ENCODE data around the gene C3orf22. TPM values are rescaled to one million over a fixed set of nuclear protein-coding genes. Genes with fewer than 3 reads are reported as not detected.

C3orf22 gene
- total and polyA plus RNA-seq, 12 donors: 0.26 TPM; not detected in 11

DNA sequence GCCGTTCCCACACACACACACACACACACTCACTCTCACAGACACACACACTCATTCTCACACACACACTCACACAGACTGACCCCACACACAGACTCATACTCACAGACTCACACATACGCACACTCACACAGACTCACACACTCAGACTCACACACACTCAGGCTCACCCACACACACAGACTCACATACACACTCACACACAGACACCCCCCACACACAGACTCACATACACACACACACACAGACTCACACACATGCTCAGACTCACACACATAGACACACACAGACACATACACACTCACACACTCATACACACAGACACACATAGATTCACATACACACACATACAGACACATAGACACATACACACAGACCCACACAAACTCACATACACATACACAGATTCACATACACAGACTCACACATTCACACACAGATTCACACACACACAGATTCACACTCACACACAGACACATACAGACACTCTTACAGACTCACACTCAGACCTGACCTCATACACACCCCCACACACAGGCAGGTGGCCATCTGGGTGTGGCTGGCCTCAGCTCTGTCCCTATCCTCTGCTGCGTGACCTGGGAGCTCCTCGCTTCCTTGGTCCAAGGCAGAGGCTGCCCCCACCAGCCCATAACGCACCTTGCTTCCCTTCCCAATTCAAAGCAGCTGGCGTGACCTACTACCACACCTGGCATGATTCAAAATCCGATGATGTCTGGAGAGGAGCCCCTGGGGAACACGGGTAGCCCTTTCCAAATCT is 1.9 kb downstream of the C3orf22 start:
- Histone ChIP-seq H3K27ac (no peak overlapping the region), H3K4me1 (no peaks in the 10 kb centered on the region), H3K4me3 (no peak overlapping the region), H3K36me3 (no peaks in the 10 kb centered on the region), H3K9me3 (peaks cover 0 to 9% (median 0%) of the 10 kb centered on the region in 11 donors), H3K27me3 (no peaks in the 10 kb centered on the region)
- no peak for DNase-seq
- 89 to 91% methylated on average over 8 of the region's 8 CpGs for WGBS, 2 donors
- ATAC-seq: no peak
- intact Hi-C loops (cut with DNase I): no loop called here
- TF ChIP-seq, protein P1, sequence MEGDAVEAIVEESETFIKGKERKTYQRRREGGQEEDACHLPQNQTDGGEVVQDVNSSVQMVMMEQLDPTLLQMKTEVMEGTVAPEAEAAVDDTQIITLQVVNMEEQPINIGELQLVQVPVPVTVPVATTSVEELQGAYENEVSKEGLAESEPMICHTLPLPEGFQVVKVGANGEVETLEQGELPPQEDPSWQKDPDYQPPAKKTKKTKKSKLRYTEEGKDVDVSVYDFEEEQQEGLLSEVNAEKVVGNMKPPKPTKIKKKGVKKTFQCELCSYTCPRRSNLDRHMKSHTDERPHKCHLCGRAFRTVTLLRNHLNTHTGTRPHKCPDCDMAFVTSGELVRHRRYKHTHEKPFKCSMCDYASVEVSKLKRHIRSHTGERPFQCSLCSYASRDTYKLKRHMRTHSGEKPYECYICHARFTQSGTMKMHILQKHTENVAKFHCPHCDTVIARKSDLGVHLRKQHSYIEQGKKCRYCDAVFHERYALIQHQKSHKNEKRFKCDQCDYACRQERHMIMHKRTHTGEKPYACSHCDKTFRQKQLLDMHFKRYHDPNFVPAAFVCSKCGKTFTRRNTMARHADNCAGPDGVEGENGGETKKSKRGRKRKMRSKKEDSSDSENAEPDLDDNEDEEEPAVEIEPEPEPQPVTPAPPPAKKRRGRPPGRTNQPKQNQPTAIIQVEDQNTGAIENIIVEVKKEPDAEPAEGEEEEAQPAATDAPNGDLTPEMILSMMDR (IDR thresholded peaks at IDR 0.05): no peak

DNA sequence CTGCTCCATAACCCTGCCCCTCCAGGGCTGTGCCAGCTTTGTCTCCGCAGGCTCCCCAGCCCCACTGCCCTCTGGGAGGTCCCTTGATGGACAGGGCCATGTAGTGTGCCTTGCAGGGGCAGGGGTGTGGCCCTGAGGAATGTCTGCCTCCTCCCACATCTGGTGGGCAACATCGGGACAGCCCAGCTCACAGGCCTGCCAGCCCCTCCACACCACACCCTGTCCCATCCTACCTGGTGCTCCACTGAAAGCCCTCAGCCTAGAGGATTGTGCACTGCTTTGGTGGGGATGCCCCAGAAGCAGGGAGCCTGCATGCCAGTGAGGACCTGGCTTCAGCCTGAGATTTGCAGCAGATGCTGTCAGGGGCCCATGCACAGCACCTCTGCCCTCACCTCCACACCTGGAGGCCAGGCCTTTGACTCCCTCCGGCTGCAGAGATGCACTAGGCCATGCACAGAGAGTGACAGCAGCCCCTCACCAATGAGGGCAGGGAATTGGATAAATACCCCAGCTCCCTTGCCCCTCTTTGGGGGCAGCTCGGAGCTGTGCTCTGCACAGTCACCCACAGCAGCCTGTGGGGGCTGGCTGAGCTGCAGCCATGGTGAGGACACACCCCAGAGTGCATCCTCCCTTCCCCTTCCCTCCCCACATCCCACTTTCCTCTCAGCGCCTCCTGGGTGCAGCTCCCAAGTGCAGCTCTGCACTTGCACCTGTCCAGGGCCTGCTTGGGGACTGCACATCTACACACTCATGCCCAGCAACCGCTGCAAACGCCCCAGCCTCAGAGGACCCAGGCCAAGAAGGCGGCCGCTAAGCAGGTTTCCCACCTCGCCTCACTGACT is 2.7 kb downstream of the C3orf22 start:
- H3K27me3 ChIP-seq: no peaks in the 10 kb centered on the region
- WGBS, 2 donors: 75 to 77% methylated on average over 10 of the region's 10 CpGs
- DNase-seq: no peak
- ATAC-seq: no peak
- no peak overlapping the region for H3K27ac ChIP-seq
- intact Hi-C loops (cut with DNase I): no loop called here
- H3K36me3 ChIP-seq: no peaks in the 10 kb centered on the region
- H3K4me1 ChIP-seq: no peaks in the 10 kb centered on the region
- peaks cover 0 to under 1% (median 0%) of the 10 kb centered on the region in 11 donors for H3K9me3 ChIP-seq
- TF ChIP-seq, protein P1 (IDR thresholded peaks at IDR 0.05): no peak
- H3K4me3 ChIP-seq: no peak overlapping the region

DNA sequence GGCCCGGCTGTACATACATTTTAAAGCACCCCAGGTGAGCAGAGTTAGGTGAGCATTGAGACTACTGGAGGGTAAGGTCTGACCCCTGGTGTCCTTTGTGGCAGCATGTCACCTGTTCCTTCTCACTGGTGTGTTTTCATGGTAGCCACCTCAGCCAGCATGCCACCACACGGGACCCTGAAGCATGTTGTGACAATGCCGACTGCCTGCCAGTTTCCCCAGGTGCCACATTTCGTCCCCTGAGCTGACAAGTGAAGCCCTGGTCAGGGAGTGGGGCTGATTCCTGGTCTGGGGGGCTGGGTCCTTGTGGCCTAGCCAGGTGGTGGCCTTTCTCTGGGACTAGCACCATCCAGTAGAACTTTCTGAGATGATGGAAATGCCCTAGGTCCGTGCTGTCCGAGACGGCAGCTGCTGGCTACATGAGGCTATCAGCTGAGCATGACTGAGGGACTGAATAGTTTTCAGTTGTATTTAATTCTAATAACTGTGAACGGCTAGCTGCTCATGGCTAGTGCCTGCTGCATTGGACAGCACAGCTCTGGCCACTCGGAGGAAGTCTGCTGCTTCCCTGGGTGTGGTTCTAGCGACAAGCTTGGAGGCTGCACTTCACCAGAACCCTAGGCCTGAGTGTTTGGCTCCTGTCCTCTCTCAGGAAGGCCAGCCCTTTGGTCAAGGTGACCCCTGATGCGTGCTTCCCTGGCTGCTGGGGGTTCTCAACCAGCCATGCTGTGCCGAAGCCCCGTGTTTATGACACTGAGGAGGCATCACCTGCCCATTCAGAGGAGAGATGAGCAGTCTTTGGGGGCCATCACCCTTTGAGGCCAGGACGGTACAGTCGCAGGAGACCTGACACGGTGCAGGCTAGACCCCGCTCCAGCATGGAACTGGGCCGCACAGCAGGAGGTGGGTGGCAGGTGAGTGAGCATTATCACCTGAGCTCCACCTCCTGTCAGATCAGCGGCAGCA is 3.9 kb downstream of the C3orf22 start:
- DNase-seq (no peak), ATAC-seq (no peak)
- H3K9me3 ChIP-seq: no peaks in the 10 kb centered on the region
- no peaks in the 10 kb centered on the region for H3K27me3 ChIP-seq
- TF ChIP-seq, protein P1 (IDR thresholded peaks at IDR 0.05): no peak
- no peak overlapping the region for H3K27ac ChIP-seq
- 83 to 84% methylated on average over 19 of the region's 19 CpGs for WGBS, 2 donors
- H3K36me3 ChIP-seq: no peaks in the 10 kb centered on the region
- intact Hi-C loops (cut with DNase I): no loop called here
- H3K4me1 ChIP-seq: peaks cover 0 to 4% (median 0%) of the 10 kb centered on the region in 9 donors
- H3K4me3 ChIP-seq: no peak overlapping the region

All from heart right ventricle (tissue), 16 donors.